HG02623 (cell line): Measurements from ENCODE around the gene PLXNC1.

Experiments used
- ATAC-seq: cut with Tn5 transposase; IDR thresholded peaks from one replicate; pipeline ENCODE4 v1.9.1; 2021; ENCODE audit warnings: moderate library complexity; ENCODE audit not compliant: unreplicated experiment

The PLXNC1 gene

GRCh38 chr12:94178882-94179281 lies 30.5 kb downstream of the PLXNC1 start:
- no peak for ATAC-seq

GRCh38 chr12:94179723-94180122 lies 31.3 kb downstream of the PLXNC1 start:
- no peak for ATAC-seq

DNA sequence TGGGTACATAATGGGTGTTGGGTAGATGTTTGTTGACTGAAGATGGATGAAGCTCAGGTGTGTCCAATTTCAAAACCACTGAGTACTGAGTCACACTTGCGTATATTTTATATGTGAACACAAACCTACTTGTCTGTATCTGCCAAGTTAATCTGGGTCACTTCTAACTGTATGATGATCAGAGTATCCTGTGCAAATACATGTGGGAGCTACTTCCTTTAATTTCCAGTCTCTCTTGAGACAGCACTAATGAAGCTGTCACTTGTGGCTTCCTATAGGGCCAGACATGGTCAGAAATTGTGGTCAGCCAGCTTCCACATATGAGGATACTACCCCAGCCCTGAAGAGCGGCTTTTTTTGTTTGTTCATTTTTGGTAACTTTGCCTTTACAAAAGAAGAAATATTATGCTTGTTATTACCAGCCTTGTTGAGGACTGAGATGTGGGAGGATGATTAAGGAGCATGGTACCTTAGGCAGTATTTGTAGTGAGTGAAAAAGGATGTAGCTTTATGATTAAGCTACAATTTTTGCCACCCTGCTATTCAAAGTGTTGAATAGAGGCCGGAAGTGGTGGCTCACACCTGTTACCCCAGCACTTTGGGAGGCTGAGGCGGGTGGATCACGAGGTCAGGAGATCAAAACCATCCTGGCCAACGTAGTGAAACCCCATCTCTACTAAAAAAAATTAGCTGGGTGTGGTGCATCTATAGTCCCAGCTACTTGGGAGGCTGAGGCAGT lies 32.4 kb downstream of the PLXNC1 start:
- ATAC-seq: no peak

DNA sequence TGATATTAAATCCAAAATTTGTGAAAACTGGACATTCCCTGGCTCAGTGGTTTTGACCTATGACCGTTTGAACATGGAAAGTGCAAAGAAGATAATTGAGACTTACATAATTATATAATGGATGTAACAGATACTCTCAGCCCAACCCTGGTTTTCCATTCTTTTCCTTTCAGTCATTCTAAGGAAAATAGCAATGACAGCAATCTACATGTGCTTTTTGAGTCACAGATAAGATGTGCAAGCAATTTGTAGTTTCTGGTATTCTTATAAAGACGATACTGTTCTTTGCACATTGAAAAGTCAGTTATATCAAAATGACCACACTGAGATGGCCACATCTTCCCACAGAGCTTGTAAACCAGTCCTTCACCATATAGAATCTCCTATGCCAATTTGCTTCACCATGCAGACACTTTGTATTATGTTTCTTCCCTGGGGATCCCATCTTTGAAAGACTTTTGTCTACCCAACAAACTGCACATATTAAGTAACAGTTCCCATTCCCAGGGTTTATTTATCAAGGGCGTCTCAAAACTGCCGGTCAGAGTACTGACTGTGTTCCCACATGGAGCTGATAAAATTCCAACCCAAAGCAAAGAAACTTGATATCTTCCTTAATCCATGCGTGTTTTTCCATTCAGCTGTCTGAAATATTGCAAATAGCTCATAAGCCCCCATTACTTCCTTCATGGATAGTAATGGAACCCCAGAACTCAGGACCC lies 34.8 kb downstream of the PLXNC1 start:
- no peak for ATAC-seq

DNA sequence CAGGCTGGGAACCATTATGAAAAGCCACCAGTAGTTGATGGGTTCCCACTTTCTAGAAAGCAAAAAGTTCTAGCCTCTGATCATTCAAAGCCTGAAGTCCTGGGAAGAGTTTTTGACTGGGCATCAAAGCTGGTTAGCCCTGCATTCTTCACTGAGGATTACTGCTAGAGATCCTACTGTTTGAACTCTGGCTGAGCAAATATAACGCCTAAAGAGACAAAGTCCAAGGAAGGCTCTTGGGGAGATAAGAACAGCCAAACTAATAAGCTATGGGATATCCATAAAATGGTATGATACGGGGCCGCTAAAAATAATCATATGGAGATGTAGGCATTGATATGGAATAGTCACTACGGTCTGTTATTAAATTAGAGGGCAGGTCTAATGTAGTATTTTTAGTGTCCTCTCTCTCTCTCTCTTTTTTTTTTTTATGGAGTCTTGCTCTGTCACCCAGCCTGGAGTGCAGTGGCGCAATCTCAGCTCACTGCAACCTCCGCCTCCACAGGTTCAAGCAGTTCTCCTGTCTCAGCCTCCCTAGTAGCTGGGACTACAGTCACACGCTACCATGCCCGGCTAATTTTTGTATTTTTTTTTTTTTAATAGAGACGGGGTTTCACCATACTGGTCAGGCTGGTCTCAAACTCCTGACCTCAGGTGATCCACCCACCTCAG lies 35.5 kb downstream of the PLXNC1 start:
- no peak for ATAC-seq

DNA sequence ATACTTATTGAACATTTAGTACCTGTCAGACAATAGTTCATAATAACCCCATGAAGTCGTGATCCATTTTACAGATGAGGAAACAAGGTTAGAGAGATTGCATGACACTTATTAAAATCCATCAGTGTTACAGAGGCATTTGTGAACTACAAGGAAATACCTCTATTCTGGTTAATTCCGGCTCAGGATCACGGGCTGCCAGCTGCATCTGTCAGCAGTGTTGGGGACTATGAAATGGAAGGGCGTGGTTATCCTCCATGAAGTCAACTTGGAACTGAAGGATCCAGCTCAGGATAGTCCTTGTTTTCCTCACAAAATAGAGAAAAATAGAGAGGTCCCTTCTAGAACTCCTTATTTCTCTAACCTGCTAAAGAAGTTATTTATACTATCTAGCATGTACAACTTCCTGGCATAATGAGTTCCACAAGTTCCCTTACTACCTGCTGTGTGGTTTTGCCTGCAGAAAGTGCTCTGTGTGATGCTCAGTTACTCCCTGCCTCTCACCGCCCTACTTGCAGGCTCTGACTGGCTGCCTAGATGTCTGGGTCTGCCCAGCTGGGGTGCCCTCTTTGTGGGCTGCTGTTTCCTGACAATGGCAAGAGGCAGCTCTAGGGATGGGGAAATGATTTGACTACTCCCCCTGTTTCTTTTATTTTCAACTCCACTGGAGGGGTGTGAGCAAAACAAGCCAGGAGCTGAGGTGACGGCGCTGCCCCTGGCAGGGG lies 36.8 kb downstream of the PLXNC1 start:
- ATAC-seq: no peak

DNA sequence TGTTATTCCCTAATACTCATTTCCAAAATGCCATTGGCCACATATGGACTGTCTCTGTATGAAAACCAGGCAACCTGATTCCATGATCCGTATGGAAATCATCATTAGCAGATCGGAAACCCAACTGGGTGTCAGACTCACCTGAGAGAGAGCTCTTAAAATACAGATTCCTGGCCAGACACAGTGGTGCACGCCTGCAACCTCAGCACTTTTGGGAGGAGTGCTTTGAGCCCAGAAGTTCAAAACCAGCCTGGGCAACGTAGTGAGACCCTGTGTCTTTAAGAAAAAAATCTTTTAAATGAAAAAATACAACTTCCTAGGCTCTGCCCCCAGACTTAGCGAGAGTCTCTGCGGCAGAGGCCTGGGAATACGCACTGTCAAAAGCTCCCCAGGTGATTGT lies 37.4 kb downstream of the PLXNC1 start:
- ATAC-seq: no peak

- ATAC-seq: no peak
Measured at GRCh38 chr12:94186278-94187241, 38.2 kb downstream of the PLXNC1 start.

GRCh38 chr12:94187361-94187760 lies 39.0 kb downstream of the PLXNC1 start:
- ATAC-seq: no peak

GRCh38 chr12:94190623-94191022 lies 42.2 kb downstream of the PLXNC1 start:
- no peak for ATAC-seq

- ATAC-seq: no peak
Measured at GRCh38 chr12:94191023-94191422, 42.6 kb downstream of the PLXNC1 start.

- no peak for ATAC-seq
Measured at GRCh38 chr12:94191811-94192210, 43.4 kb downstream of the PLXNC1 start.

DNA sequence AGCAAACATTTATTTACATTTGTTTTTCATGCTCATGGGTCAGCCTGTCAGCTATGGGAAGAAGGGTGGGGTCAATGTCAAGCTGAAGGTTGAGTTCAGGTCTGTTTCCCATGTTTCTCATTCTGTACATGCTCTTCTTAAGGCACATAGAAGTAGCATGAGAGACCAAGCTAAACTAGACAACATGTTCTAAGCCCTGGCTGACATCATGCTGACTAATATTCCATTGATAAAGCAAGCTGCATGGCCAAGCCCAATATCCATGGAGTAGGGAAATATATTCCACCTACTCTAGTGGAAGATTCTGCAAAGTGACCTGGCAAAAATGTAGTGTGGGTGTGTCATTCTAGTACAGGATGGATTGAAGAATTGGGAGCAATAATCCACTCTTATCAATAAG lies 44.1 kb downstream of the PLXNC1 start:
- no peak for ATAC-seq

DNA sequence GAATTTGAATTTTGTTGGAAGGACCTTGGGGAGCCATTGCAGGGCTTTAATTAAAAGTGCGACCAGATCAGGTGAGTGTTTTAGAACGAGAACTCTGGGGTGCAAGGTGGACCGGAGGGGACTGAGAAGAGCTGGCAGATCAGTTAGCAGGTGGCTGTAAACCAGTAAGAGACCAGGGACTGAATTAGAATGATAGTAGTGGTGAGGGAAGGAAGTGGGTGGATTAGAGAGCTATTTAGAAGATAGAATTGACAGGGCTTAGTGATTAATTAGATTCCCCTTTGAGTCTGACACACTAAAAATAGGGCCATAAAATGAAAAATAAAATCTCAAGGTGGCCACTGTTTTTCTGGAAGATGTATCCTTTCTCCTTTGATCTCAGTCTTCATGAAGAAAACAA lies 44.8 kb downstream of the PLXNC1 start:
- ATAC-seq: no peak

DNA sequence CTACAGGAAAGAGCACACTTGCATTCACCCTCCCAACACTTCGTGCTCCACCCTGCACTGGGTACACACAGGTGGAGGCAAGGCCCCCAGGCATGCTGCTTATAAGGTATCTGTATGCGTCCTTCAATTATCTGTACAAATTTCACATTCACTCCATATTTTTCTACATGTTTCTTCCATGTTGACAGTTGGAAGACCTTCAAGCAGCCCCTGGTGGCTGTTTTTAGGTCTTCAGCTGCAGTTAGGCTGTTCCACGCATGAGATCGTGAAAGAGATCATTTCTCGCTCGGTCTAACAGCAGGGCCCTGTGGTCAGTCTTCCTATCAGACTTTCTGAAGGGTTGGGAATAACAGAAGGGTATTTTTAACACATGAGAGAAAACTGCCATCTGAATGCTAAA lies 47.1 kb downstream of the PLXNC1 start:
- ATAC-seq: no peak

- ATAC-seq: no peak
Measured at GRCh38 chr12:94198469-94198868, 50.1 kb downstream of the PLXNC1 start.

- no peak for ATAC-seq
Measured at GRCh38 chr12:94198872-94199271, 50.5 kb downstream of the PLXNC1 start.

DNA sequence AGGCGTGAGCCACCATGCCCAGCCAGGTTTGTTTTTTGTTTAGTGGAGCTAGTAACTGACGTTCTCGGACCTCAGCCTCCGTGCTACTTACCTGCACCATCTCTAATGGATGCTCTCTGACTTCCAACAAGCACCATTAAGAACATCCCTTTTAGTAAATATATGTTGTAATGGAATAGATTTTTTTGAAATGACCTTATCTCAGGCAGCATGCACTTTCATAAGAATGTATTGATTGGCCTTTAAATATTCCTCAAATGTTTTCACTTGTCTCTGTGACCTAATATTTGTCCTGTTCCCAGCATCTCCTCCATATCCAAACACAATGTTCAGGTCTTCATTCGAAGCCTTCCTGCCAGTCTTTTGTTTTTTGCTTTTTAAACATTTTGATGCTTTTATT lies 51.7 kb downstream of the PLXNC1 start:
- ATAC-seq: no peak

DNA sequence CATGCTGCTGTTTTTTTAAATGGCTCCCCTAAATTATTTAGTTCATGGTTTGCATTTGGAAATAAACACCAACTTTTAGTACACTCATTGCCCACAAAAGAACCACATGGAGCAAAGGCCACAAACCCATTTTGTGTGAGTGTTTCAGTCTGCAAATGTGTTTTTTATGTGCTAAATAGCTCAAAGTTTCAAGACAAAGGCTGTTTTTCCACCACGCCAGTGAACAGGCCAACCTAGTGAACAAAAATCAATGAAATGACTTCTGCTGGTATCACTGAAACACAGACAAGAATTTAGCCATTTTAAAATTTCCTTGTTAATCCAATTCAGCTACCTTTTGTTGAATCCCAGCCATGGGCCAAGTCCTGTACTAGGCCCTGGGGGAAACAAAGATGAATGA lies 52.3 kb downstream of the PLXNC1 start:
- no peak for ATAC-seq
